ENCODE results near the gene DUSP10. TPM values are rescaled to one million over a fixed set of nuclear protein-coding genes. Genes with fewer than 3 reads are reported as not detected.

DUSP10 gene
- total and polyA plus RNA-seq, 4 experiments from 2014 or later, result 3.8 to 9.9 (median 4.3) TPM

- Histone ChIP-seq H3K27me3 (ENCODE audit: insufficient read depth, low read length) (no peaks in the 10 kb centered on the region), H3K27ac (ENCODE audit: low read depth, low read length) (no peak overlapping the region), H3K36me3 (ENCODE audit: insufficient read depth, low read length) (no peaks in the 10 kb centered on the region), H3K4me3 (ENCODE audit: low read length in 2 of 2) (no peak overlapping the region), H3K9me3 (ENCODE audit: control insufficient read depth in 1 of 2, low read length in 2 of 2) (no peaks in the 10 kb centered on the region), H3K4me1 (ENCODE audit: insufficient read depth, low read length) (peaks cover 60% of the 10 kb centered on the region)
- peaks cover 50 to 72% (median 60%) of the 10 kb centered on the region in 4 donors for H3K4me1 Mint-ChIP-seq
- H3K9me3 Mint-ChIP-seq, result no peaks in the 10 kb centered on the region
- H3K27ac Mint-ChIP-seq, result peak overlapping the region in 2 of 7 donors; percentile 15 to 69
- CTCF ChIA-PET (ENCODE audit: partially characterized antibody), result interaction anchor here (0.8 kb wide), 1 partner anchor 39 kb away, joined by 3 read pairs; no protein-coding TSS in a partner anchor
- POLR2A ChIA-PET (ENCODE audit: partially characterized antibody), result interaction anchor here (0.7 to 4.8 kb wide), 2 partner anchors 41 to 80 kb away, joined by 3 to 21 read pairs; partner anchors contain the start of gene DUSP10
- intact Hi-C loops (cut with micrococcal nuclease), result no loop called here
- H3K36me3 Mint-ChIP-seq, result no peaks in the 10 kb centered on the region
- no peak for DNase-seq
- H3K4me3 Mint-ChIP-seq, result peak overlapping the region in 2 of 8 donors; percentile 11 to 29
- H3K27me3 Mint-ChIP-seq, result no peaks in the 10 kb centered on the region
Observed at GRCh38 chr1:221782477-221782876, 40.6 kb upstream of the DUSP10 start.

GRCh38 chr1:221781102-221781755, 39.3 kb upstream of the DUSP10 start:
- Mint-ChIP-seq H3K27me3 (no peaks in the 10 kb centered on the region), H3K9me3 (no peaks in the 10 kb centered on the region), H3K4me1 (peaks cover 59 to 85% (median 71%) of the 10 kb centered on the region in 4 donors), H3K4me3 (no peak overlapping the region), H3K27ac (no peak overlapping the region), H3K36me3 (no peaks in the 10 kb centered on the region)
- H3K9me3 ChIP-seq (ENCODE audit: control insufficient read depth in 1 of 2, low read length in 2 of 2), result no peaks in the 10 kb centered on the region
- no peak overlapping the region for H3K27ac ChIP-seq (ENCODE audit: low read depth, low read length)
- no peak for DNase-seq
- peaks cover 72% of the 10 kb centered on the region for H3K4me1 ChIP-seq (ENCODE audit: insufficient read depth, low read length)
- CTCF ChIA-PET (ENCODE audit: partially characterized antibody), result interaction anchor here (0.6 to 1.3 kb wide), 3 partner anchors 39 to 1342 kb away, joined by 3 read pairs; partner anchors contain the start of gene DUSP10
- intact Hi-C loops (cut with micrococcal nuclease), result no loop called here
- H3K4me3 ChIP-seq (ENCODE audit: low read length in 2 of 2), result no peak overlapping the region
- POLR2A ChIA-PET (ENCODE audit: partially characterized antibody), result interaction anchor here (4.6 to 4.8 kb wide), 2 partner anchors 39 to 40 kb away, joined by 21 to 71 read pairs; partner anchors contain the start of gene DUSP10
- no peaks in the 10 kb centered on the region for H3K27me3 ChIP-seq (ENCODE audit: insufficient read depth, low read length)
- H3K36me3 ChIP-seq (ENCODE audit: insufficient read depth, low read length), result no peaks in the 10 kb centered on the region

- DNase-seq, result no peak
- H3K27me3 Mint-ChIP-seq, result no peaks in the 10 kb centered on the region
- no peaks in the 10 kb centered on the region for H3K36me3 Mint-ChIP-seq
- peaks cover 76% of the 10 kb centered on the region for H3K4me1 ChIP-seq (ENCODE audit: insufficient read depth, low read length)
- intact Hi-C loops (cut with micrococcal nuclease), result no loop called here
- peak overlapping the region in 1 of 8 donors; percentile 7 for H3K4me3 Mint-ChIP-seq
- no peaks in the 10 kb centered on the region for H3K36me3 ChIP-seq (ENCODE audit: insufficient read depth, low read length)
- peak overlapping the region in 3 of 7 donors; percentile 20 to 75 (median 44) for H3K27ac Mint-ChIP-seq
- no peak overlapping the region for H3K27ac ChIP-seq (ENCODE audit: low read depth, low read length)
- H3K27me3 ChIP-seq (ENCODE audit: insufficient read depth, low read length), result no peaks in the 10 kb centered on the region
- POLR2A ChIA-PET (ENCODE audit: partially characterized antibody), result interaction anchor here (4.6 kb wide), 1 partner anchor 38 kb away, joined by 71 read pairs; the partner anchor contains the start of gene DUSP10
- no peak overlapping the region for H3K4me3 ChIP-seq (ENCODE audit: low read length in 2 of 2)
- CTCF ChIA-PET (ENCODE audit: partially characterized antibody), result interaction anchor here (1.3 kb wide), 1 partner anchor 38 kb away, joined by 3 read pairs; the partner anchor contains the start of gene DUSP10
- no peaks in the 10 kb centered on the region for H3K9me3 Mint-ChIP-seq
- no peaks in the 10 kb centered on the region for H3K9me3 ChIP-seq (ENCODE audit: control insufficient read depth in 1 of 2, low read length in 2 of 2)
- peaks cover 61 to 94% (median 78%) of the 10 kb centered on the region in 4 donors for H3K4me1 Mint-ChIP-seq
Observed at GRCh38 chr1:221780175-221780574, 38.3 kb upstream of the DUSP10 start.

- Histone ChIP-seq H3K27ac (ENCODE audit: low read depth, low read length) (no peak overlapping the region), H3K27me3 (ENCODE audit: insufficient read depth, low read length) (no peaks in the 10 kb centered on the region), H3K9me3 (ENCODE audit: control insufficient read depth in 1 of 2, low read length in 2 of 2) (no peaks in the 10 kb centered on the region), H3K36me3 (ENCODE audit: insufficient read depth, low read length) (no peaks in the 10 kb centered on the region), H3K4me1 (ENCODE audit: insufficient read depth, low read length) (peaks cover 76% of the 10 kb centered on the region), H3K4me3 (ENCODE audit: low read length in 2 of 2) (no peak overlapping the region)
- ChIA-PET CTCF (ENCODE audit: partially characterized antibody) (interaction anchor here (3.1 kb wide), 1 partner anchor 38 kb away, joined by 14 read pairs; the partner anchor contains the start of gene DUSP10), POLR2A (ENCODE audit: partially characterized antibody) (interaction anchor here (4.6 kb wide), 1 partner anchor 37 kb away, joined by 71 read pairs; the partner anchor contains the start of gene DUSP10)
- peak overlapping the region in 1 of 8 donors; percentile 7 for H3K4me3 Mint-ChIP-seq
- H3K4me1 Mint-ChIP-seq, result peaks cover 60 to 93% (median 76%) of the 10 kb centered on the region in 4 donors
- intact Hi-C loops (cut with micrococcal nuclease), result loop anchor here (2.0 kb wide), 2 partner anchors 37 to 67 kb away; partner anchors contain the start of gene DUSP10
- H3K27me3 Mint-ChIP-seq, result no peaks in the 10 kb centered on the region
- H3K36me3 Mint-ChIP-seq, result no peaks in the 10 kb centered on the region
- H3K9me3 Mint-ChIP-seq, result no peaks in the 10 kb centered on the region
- no peak for DNase-seq
- peak overlapping the region in 5 of 7 donors; percentile 11 to 79 (median 73) for H3K27ac Mint-ChIP-seq
Observed at GRCh38 chr1:221779771-221780170, 37.9 kb upstream of the DUSP10 start.

- H3K9me3 Mint-ChIP-seq, result no peaks in the 10 kb centered on the region
- POLR2A ChIA-PET (ENCODE audit: partially characterized antibody), result interaction anchor here (0.8 to 4.6 kb wide), 5 partner anchors 9 to 66 kb away, joined by 3 to 71 read pairs (median 5); partner anchors contain the start of gene DUSP10
- intact Hi-C loops (cut with micrococcal nuclease), result loop anchor here (2.0 kb wide), 2 partner anchors 36 to 66 kb away; partner anchors contain the start of gene DUSP10
- H3K27ac Mint-ChIP-seq, result peak overlapping the region; percentile 73 to 90 (median 86)
- Histone ChIP-seq H3K27ac (ENCODE audit: low read depth, low read length) (peak overlapping the region; percentile 53), H3K4me3 (ENCODE audit: low read length in 2 of 2) (no peak overlapping the region), H3K4me1 (ENCODE audit: insufficient read depth, low read length) (peaks cover 64% of the 10 kb centered on the region), H3K36me3 (ENCODE audit: insufficient read depth, low read length) (no peaks in the 10 kb centered on the region), H3K9me3 (ENCODE audit: control insufficient read depth in 1 of 2, low read length in 2 of 2) (no peaks in the 10 kb centered on the region), H3K27me3 (ENCODE audit: insufficient read depth, low read length) (no peaks in the 10 kb centered on the region)
- peak; percentile 21 to 54 (median 42) for DNase-seq
- no peaks in the 10 kb centered on the region for H3K27me3 Mint-ChIP-seq
- CTCF ChIA-PET (ENCODE audit: partially characterized antibody), result interaction anchor here (1.0 to 3.1 kb wide), 3 partner anchors 37 to 686 kb away, joined by 3 to 14 read pairs (median 4); partner anchors contain the start of gene DUSP10
- H3K36me3 Mint-ChIP-seq, result no peaks in the 10 kb centered on the region
- peak overlapping the region in 7 of 8 donors; percentile 52 to 84 (median 70) for H3K4me3 Mint-ChIP-seq
- peaks cover 52 to 82% (median 67%) of the 10 kb centered on the region in 4 donors for H3K4me1 Mint-ChIP-seq
Observed at GRCh38 chr1:221778535-221779142, 36.8 kb upstream of the DUSP10 start.

- H3K9me3 ChIP-seq (ENCODE audit: control insufficient read depth in 1 of 2, low read length in 2 of 2), result no peaks in the 10 kb centered on the region
- Mint-ChIP-seq H3K4me1 (peaks cover 47 to 76% (median 62%) of the 10 kb centered on the region in 4 donors), H3K9me3 (no peaks in the 10 kb centered on the region), H3K4me3 (peak overlapping the region; percentile 43 to 84 (median 68)), H3K27ac (peak overlapping the region; percentile 73 to 90 (median 86)), H3K27me3 (no peaks in the 10 kb centered on the region), H3K36me3 (no peaks in the 10 kb centered on the region)
- CTCF ChIA-PET (ENCODE audit: partially characterized antibody), result interaction anchor here (1.0 to 3.1 kb wide), 3 partner anchors 36 to 687 kb away, joined by 3 to 14 read pairs (median 4); partner anchors contain the start of gene DUSP10
- H3K27ac ChIP-seq (ENCODE audit: low read depth, low read length), result peak overlapping the region; percentile 53
- H3K4me1 ChIP-seq (ENCODE audit: insufficient read depth, low read length), result peaks cover 59% of the 10 kb centered on the region
- no peak for DNase-seq
- POLR2A ChIA-PET (ENCODE audit: partially characterized antibody), result interaction anchor here (0.8 to 4.6 kb wide), 6 partner anchors 8 to 935 kb away, joined by 3 to 71 read pairs (median 5); partner anchors contain the start of gene DUSP10
- no peaks in the 10 kb centered on the region for H3K36me3 ChIP-seq (ENCODE audit: insufficient read depth, low read length)
- intact Hi-C loops (cut with micrococcal nuclease), result loop anchor here (2.0 kb wide), 2 partner anchors 35 to 65 kb away; partner anchors contain the start of gene DUSP10
- no peaks in the 10 kb centered on the region for H3K27me3 ChIP-seq (ENCODE audit: insufficient read depth, low read length)
- no peak overlapping the region for H3K4me3 ChIP-seq (ENCODE audit: low read length in 2 of 2)
Observed at GRCh38 chr1:221778125-221778524, 36.2 kb upstream of the DUSP10 start.
